AG08395 (cell line): ENCODE measurements around the gene RNF215.

Experiments
- DNase-seq: peaks from one replicate; pipeline ENCODE4 v3.0.0; 2012; ENCODE audit warnings: mixed read lengths, low spot score

RNF215 gene

DNA sequence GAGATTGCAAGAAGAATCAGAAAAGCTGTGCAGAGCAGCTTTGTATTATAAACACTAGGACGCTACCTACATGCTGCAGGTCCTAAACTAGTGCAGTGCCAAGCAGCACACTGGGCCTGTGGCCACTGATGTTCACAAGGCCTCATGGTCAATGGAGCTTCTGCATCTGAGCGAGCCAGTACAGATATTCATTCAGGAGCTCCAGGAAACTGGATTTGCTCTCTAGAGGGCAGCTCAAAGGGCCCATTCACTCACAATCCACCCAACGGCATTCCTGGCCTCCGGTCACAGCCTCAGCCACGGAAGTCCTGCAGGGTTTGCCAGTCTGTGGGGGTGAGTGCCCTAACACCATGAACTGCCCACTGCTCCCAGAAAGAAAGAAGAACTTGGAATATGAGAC, 54.7 kb downstream of the RNF215 start:
- no peak for DNase-seq
